ENCODE results near the gene EIF3L.

Gene EIF3L

DNA sequence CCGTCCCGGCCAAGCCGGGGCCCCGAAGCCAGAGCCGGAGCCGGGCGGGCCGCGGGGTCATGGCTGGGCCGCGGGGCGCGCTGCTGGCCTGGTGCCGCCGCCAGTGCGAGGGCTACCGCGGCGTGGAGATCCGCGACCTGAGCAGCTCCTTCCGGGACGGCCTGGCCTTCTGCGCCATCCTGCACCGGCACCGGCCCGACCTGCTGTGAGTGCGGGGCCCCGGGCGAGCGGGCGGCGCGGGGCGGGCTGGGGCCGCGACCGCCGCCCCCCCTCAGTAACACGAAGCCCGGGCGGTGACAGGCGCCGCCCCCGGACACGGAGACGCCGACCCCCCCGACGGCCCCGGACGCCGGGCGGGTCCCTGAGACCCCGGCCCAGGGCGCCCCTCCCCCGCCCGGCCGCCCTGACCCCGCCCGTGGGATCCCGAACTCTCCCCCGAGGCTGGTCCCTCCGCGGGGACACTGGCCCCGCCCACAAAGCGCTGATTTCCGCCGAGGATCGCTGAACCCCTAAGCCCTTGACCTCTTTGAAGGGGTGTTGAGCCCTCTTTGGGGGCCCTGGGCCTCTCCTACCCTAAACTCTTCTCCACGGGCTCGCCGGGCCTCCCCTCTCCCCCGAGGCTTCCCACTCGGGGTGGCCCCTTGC lies 57.3 kb downstream of the EIF3L start:
- peak; percentile 51 for DNase-seq

DNA sequence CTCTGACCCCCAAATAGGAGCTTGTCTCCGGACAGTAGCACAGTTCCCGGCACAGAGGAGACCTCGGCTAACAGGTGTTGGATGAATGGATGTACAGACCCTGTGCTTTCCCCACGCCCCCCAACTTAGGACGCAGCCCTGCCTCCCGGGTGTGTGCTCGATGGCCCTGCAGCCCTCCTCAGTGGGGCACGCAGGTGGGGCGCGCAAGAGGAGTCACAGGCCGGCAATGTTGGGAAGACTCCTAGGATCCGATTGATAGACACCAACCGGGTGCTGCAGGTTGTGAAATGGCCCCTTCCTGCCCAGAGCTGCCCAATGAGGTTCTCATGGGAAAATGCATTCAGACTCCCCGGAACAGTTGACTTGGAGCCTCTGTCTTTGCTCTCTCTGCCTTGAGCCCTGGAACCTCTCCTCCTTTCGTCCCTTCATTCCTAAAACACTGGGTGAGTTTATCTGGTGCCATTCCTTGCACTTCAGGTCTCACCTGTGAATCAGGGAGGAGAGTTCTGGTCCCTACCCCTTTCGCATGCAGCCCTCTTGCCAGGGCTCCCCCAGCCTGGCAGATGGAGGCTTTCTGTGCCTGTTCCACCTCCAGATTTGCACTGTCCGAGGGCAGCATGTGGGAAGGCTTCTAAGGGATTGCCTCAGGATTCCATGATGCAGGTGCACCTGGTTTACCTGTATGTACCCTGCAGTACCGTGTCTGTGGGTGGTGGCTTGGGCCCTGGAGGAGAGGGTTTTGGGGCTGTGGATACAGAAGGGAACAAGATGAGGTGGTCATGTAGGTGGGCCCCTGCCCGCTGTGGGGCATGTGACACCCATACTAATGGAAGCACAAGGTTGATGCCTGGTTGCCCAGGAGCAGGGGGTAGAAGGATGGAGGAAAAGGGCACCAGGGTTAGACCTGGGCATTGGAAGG lies 58.1 kb downstream of the EIF3L start:
- no peak for DNase-seq

DNA sequence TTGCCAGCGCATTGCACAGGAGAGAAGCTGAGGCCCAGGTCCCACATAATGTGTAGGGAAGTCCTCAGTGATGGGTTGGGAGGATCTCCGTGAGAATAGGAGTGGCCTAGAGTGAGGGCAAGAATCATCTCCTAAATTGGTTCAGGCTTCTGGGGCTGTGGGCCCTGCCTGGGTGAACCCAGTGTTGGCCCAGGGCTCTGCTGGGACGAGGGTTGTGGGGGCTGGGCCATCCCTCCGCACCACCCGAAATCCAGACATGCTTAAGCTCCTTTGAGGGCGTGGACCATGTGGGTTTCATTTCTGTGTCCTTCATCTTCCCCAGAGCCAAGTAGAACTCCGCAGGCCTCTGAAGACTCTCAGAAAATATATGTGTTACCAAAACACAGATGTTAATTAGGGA lies 60.5 kb downstream of the EIF3L start:
- DNase-seq = no peak

DNA sequence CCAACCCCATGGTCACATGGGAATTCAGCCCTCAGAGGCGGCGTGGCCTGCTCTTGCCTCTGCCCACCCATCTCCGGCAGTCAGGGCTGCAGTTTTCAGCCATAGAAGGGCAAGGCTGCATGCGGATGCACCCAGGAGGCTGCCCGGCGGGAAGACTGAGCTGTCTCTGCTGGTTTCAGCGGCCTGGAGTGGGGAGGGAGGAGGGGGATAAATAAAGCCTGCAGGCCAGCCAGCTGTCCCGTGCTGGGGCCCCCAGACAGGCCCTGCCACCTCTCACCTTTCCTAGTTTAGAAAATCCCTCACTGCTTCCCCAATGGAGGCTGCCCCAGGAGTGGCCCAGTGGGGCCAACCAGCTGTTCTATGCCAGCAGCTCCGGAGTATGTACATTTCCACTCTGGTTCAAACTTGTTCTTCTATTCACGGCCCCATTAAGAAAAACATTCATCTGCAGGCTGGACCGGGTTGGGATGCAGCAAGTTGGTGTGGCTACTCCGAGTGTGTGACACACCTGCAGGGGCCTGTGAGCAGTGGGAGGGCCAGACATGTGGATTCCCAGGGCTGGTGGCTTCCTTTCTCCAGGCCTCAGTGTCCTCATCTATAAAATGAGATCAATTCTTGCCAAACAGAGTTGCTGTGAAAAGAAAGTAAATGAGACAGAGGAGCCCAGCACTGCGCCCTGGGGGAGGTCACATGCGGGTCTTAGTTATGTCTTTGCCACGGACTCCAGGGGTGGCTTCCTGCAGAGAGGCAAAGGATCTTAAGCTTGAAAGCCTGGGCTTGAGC lies 61.9 kb downstream of the EIF3L start:
- DNase-seq = no peak

DNA sequence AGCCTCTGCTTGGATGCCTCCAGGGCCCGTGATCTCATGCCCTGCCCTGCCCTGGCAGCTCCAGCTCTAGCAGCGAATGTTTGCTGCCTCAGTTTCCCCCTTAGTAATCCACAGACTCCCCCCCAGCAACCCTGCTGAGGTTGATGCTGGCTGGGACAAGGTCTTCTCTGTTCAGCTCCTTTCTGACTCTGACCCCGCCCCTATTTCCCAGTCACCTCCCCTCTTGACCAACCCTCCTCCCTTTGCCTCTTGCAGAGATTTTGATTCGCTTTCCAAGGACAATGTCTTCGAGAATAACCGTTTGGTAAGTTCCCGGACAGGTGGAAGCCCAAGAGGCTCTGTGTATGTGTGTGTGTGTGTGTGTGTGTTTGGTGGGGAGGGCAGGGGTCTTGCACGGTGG lies 62.5 kb downstream of the EIF3L start:
- no peak for DNase-seq

DNA sequence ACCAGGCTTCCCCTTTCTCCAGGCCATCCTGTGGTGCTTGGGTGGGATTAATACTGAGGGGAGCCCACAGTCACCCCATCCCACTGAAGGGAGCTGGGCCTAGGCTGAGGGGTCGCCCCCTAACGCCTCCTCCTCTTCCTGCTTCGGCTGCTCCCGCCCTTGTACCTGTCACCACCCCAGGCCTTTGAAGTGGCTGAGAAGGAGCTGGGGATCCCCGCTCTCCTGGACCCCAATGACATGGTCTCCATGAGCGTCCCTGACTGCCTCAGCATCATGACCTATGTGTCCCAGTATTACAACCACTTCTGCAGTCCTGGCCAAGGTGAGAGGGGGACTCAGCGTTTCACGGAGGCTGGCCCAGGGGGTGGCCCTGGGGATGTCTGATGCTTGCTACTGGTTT lies 63.0 kb downstream of the EIF3L start:
- DNase-seq = no peak

DNA sequence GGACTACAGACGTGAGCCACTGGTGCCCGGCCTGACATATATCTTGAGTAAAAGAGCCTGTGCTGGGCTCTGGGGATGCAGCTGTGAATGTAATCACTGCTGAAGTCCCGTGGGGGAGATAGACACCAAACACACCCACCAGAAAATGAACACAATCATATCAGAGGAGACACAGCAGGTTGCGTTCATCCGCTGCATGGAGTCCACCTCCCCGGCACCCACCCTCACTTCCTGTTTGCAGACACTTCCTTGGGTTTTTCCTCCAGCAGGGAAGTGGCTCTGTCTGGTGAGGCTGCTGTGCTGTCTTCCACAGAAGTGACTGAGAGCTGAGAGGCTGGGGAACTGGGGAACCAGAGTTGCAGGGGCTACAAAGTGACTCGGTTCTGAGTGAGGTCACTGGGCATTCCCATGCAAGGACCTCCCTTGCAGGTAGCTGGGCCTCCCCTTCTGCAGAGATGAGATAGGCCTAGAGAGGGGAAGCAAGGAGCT lies 64.1 kb downstream of the EIF3L start:
- no peak for DNase-seq

DNA sequence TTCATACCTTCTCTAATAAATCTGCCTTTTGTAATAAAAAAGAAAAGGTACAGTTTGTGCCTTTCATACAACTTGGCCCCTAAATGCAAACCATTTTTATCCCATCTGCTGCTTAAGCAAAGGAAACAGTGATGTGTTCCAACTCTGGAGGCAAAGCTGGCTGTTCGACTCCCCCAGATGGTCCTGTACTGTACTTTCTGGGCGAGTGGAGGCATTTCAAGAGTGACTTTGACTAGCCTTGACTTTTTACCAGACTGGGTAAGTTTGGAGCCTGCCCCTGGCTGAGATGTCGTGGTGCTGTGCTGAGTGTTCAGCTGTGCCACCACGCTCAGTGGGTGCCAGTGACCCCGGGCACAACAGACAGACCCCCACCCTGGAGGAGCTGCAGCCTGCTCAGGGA lies 67.1 kb downstream of the EIF3L start:
- DNase-seq = no peak

DNA sequence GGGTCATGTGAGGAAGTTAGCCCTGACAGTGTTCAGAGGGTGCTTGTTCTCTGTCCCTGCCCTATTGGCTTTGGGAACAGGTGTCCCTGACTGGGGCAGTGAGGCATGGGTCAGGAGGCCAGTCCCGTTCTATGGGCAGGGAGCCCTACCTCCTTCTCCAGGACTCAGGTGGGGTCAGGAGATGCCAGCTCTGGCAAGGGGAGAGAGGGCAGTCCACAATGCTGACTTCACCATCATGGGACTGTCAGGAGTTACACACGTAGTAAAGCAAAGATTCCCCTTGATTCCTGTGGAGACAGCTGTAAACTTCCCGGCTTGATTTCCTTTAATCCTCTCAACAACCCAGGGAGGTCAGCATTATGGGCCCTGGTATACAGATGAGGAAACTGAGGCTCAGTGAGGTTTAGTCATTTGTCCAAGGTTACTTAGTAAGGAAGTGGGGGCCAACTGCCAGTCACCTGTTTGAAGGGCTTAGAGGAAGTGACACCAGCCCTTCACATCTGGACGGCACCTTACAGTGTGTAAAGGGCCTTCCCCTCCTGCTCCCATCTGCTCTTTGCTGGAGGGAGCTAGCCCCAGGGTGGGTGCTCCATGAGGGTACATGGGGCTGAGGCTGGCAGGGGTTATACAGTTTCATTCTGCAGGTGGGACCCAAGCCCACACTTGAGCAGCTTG lies 68.8 kb downstream of the EIF3L start:
- no peak for DNase-seq

DNA sequence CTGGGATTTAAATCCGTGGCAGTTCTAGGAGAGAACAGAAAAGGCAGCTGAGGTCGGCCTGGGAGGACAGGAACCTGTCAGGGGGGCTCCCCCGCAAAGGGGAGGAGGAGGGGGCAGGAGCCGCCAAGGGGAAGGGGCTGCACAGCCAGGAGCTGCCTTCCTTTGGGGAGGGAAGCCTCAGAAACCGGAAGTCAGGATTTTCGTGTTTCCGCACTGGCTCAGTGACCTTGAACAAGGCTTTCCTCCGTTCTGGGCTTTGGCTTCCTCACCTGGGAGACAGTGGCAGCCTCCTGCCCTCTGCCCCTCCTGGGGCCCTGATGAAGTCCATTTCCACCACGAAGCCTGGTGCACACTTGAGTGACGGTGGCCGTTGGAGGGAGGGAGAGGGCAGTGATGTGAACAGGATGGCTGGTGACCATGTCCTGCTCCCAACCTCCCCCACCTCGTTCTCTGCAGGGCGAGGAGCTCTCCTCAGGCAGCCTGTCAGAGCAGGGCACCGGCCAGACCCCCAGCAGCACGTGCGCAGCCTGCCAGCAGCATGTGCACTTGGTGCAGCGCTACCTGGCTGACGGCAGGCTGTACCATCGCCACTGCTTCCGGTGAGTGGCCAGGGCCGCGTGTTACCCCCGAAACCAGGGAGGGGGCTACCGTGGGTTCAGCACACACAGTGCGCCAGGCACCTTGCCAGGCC lies 69.5 kb downstream of the EIF3L start:
- DNase-seq = no peak

DNA sequence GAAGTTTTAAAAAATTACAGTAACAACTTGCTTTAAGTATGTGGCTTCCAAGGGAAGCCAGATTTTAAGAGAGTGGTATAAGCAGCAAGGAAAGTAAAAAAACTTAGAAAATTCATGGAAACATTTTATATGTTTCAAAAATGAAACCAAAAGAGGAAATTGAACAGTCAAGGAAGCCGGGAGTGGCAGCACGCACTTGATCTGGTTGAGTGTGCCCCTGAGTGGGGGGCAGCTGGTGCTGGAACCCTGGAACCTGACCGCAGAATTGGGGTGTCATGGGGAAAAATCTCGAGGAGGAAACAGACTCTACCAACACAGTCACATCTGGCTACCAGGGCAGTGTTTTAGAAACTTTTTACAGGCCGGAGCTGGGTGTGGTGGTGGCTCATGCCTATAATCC lies 70.9 kb downstream of the EIF3L start:
- DNase-seq = no peak

DNA sequence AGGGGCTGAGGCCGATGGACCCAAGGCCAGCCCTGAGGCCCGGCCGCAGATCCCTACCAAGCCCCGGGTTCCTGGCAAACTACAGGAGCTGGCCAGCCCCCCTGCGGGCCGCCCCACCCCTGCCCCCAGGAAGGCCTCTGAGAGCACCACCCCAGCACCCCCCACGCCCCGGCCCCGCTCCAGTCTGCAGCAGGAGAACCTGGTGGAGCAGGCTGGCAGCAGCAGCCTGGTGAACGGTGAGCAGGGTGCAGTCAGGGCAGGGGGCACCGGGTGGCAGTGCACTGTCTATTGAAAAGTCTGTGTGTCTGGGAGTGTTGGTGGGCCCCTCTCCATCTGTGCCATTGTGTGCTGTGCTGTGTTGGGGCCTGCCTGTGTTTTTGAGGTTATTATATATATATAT lies 73.0 kb downstream of the EIF3L start:
- DNase-seq = no peak

DNA sequence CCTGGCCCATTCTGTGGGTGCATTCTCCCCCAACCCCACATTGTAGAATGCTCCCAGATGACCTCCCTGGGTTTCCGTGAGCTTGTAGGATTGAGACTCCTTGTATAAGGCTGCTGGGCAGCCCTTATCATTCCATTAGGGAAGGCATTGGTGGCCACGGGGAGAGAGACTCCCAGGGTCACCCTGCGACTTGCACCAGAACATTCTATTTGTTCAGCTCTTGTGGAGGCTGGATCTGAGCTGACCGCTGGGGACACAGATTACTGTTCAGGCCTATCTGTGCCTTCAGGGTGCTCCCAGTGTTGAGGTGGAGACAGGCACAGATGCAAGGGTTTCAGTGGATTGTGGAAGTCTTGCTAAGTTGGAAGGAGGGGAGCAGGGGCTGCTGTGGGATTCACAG lies 74.7 kb downstream of the EIF3L start:
- DNase-seq = no peak

DNA sequence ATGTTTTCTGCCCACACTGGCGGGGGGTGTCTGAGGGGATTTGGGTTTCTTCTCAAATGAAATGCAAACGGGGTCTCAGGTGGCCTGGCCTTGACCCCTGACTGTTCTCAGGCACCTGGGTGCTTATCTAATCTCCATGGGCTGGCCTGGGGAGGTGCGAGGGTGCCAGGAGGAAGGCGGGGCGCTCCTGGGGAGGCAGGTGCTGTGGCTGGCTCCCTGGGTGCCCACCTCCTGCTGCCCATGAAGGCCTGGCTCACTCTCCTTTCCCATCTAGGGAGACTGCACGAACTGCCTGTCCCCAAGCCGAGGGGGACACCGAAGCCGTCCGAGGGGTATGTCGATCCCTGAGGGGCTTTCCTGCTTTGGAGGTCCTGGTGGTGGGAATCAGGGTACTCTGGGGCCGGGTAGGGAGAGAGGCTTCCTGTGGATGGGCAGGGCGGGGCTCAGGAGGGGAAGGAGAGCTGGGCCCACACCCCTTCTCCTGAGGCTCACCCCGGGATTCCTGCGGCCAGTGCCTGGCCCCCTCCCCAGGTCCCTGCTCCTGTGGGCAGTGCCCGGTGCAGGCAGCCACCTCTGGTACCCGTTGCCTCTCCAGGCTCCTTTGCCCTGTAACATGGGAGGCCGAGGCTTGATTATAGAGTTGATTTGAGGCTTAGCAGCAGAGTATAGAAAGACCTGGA lies 75.3 kb downstream of the EIF3L start:
- no peak for DNase-seq

DNA sequence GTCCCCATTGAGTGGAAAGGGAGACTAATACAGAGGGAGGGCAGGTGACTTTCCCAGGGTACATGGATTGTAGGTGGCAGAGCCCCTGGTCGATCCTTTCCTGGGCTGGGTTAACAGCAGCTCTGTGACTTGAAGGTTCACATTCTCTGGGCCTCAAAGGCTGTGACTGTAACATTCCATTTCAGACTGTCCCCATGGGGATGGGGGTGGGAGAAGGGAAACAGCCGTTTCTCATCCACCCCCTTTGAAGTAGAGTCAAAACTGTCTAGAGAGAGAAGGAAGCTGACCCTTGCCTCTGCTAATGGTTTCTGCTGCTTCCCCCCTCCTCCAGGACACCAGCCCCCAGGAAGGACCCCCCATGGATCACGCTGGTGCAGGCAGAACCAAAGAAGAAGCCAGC lies 76.1 kb downstream of the EIF3L start:
- no peak for DNase-seq

DNA sequence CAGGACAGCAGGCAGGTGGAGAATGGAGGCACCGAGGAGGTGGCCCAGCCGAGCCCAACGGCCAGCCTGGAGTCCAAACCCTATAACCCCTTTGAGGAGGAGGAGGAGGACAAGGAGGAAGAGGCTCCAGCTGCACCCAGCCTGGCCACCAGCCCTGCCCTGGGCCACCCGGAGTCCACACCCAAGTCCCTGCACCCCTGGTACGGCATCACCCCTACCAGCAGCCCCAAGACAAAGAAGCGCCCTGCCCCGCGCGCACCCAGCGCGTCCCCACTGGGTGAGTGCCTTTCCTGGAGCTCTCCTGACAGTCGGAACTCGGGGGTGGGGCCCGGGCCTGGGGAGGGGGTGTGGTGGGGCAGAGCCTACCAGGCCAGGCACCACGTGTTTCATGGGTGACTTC lies 76.5 kb downstream of the EIF3L start:
- no peak for DNase-seq

DNA sequence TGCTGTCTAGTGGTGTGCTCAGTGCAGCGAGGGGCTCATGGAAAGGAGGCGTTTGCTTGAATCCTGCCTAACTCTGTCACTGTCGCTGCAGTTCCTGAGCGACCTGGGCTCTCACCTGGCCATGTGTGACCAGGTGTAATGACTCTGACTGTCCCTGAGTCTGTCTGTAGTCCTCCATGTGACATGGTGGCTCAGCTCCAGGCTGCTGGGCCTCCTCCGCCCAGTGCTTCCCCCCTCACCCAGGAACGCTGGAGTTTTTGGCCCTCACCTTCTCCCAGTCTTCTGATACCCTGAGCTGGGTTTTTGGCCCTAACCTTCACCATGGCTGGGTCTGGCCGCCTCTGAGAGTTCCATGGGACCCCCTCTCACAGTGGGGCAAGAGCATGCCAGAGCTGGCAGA lies 77.1 kb downstream of the EIF3L start:
- DNase-seq = no peak

DNA sequence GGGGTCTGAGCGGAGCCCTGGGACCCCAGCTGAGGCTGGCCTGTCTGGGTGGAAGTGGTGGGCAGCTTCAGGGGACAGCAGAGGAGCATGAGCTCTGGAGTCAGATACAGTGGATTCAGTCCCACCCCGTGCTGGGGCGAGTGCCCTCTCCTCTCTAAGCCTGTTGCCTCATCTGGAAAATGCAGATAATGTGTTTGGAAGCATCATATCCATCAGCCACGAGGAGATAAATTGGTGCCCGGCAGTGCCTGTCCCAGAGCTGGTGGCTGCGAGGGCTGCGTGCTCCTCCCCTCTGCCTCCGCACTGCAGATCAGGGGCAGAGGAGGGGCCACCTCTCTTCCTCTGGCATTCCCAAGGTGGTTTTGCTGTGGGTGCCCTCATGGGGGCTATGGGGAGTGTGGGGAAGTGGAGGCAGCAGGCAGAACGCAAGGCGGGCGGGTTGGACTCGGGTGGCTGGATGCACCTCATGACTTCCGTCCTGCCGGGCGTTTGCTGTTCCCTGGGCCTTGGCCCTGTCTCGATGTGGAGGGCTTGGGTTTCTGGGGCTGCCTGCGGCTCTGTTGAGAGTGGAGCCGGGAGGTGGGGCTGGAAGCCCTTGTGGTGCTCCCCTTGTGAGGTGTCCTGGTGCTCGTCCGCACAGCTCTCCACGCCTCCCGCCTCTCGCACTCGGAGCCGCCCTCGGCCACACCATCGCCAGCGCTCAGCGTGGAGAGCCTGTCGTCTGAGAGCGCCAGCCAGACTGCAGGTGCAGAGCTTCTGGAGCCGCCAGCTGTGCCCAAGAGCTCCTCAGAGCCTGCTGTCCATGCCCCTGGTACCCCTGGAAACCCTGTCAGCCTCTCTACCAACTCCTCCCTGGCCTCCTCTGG lies 77.8 kb downstream of the EIF3L start:
- DNase-seq = no peak

DNA sequence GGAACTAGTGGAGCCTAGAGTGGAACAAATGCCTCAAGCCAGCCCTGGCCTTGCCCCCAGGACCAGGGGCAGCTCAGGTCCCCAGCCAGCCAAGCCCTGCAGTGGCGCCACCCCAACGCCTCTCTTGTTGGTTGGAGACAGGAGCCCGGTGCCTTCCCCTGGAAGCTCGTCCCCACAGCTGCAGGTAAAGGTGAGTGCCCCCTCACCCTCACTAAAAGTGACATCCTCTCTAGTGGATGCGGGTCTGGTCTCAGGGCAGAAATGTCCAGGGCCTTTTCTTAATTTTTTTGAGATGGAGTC lies 78.4 kb downstream of the EIF3L start:
- no peak for DNase-seq

DNA sequence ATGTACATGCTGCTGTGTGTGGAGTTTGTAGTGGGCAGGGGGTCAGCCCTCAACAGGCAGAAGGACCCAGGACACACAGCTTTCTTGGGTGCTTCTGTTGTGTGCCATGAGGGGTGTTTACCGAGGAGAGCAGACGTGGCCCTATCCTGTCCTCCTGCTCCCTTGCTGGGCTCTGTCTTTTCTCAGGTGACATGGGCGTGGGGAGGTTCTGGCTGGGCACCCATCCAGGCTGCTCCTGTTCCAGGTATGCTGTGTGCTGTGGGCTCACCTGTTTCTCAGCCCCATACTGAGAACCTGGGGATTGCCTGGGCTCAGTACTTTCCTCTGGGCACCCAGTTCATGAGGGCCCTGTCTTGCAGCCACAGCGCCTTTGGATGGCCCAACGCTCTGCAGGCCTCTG lies 80.2 kb downstream of the EIF3L start:
- DNase-seq = no peak
